IMR-90 (cell line): ENCODE data around the gene MRPL49. TPM values are rescaled to one million over a fixed set of nuclear protein-coding genes. Genes with fewer than 3 reads are reported as not detected.

Experiments
- ATAC-seq: fragments of 200-7000 bp; cut with Tn5 transposase; 2 replicates; pipeline ENCODE4 v1.9.1; 2020; ENCODE audit warnings: low read depth, mild to moderate bottlenecking, moderate library complexity
- BruUV-seq: library from RNA; stranded (reverse); fragments of 400-500 nt; replicated peaks from 2 replicates; lab custom pipeline; 2021; lab: Mats Ljungman, UMichigan
- CTCF ChIA-PET: fragments of 300-600 bp; formaldehyde crosslinking; extraction: SDS; loops from one replicate; lab custom pipeline; 2021; ENCODE audit warnings: antibody characterized with exemption; lab: Yijun Ruan, JAX
- POLR2A ChIA-PET: fragments of 300-600 bp; sonication (Branson Sonifier 250); formaldehyde crosslinking; loops from one replicate; lab custom pipeline; 2022; ENCODE audit warnings: antibody characterized with exemption; ENCODE audit not compliant: unreplicated experiment; lab: Charles Lee
- DNase-seq: peaks from one replicate; pipeline ENCODE4 v3.0.0; 2013
- H2AFZ ChIP-seq: replicated peaks from 2 replicates; pipeline ENCODE3; 2013; ENCODE audit warnings: low read length, mild to moderate bottlenecking; ENCODE audit not compliant: poor library complexity
- H2AK5ac ChIP-seq: 2 replicates; pipeline ENCODE4 v1.6.1; 2013; ENCODE audit warnings: low read depth, low read length, inconsistent platforms
- H2AK9ac ChIP-seq: replicated peaks from 2 replicates; pipeline ENCODE3; 2013; ENCODE audit warnings: mild to moderate bottlenecking, low read depth, low read length, moderate library complexity; ENCODE audit not compliant: poor library complexity
- H2BK120ac ChIP-seq: 2 replicates; pipeline ENCODE4 v1.6.1; 2013; ENCODE audit warnings: low read depth, low read length, inconsistent platforms
- H2BK15ac ChIP-seq: 3 replicates; pipeline ENCODE4 v1.6.1; 2013; ENCODE audit warnings: low read depth, low read length, inconsistent platforms
- H2BK20ac ChIP-seq: 2 replicates; pipeline ENCODE4 v1.6.1; 2013; ENCODE audit warnings: low read depth, mild to moderate bottlenecking, inconsistent platforms, low read length, moderate library complexity
- H2BK5ac ChIP-seq: 2 replicates; pipeline ENCODE4 v1.6.1; 2013; ENCODE audit warnings: mild to moderate bottlenecking, low read depth, low read length, inconsistent platforms; ENCODE audit not compliant: poor library complexity, severe bottlenecking
- H3K14ac ChIP-seq: replicated peaks from 2 replicates; pipeline ENCODE4 v1.6.1; 2013; ENCODE audit warnings: low read depth, low read length, inconsistent platforms
- H3K18ac ChIP-seq: 2 replicates; pipeline ENCODE4 v1.6.1; 2013; ENCODE audit warnings: low read depth, low read length, control low read depth
- H3K23ac ChIP-seq: 2 replicates; pipeline ENCODE4 v1.6.1; 2013; ENCODE audit warnings: low read depth, low read length, inconsistent platforms
- H3K27ac ChIP-seq: 2 replicates; pipeline ENCODE4 v1.5.1; 2013; ENCODE audit warnings: mild to moderate bottlenecking, control low read depth, low read length; ENCODE audit not compliant: insufficient read depth
- H3K27me3 ChIP-seq: 2 replicates; pipeline ENCODE4 v1.6.1; 2013; ENCODE audit warnings: low read length; ENCODE audit not compliant: control insufficient read depth, insufficient read depth
- H3K36me3 ChIP-seq: 2 replicates; pipeline ENCODE4 v1.6.1; 2013; ENCODE audit warnings: low read length, mixed read lengths; ENCODE audit not compliant: control insufficient read depth, insufficient read depth
- H3K4ac ChIP-seq: 2 replicates; pipeline ENCODE4 v1.6.1; 2013; ENCODE audit warnings: low read depth, low read length, inconsistent platforms
- H3K4me1 ChIP-seq: 2 replicates; pipeline ENCODE4 v1.6.1; 2013; ENCODE audit warnings: low read length, mixed read lengths; ENCODE audit not compliant: control insufficient read depth, insufficient read depth
- H3K4me2 ChIP-seq: 2 replicates; pipeline ENCODE4 v1.6.1; 2013; ENCODE audit warnings: low read depth, mild to moderate bottlenecking, control low read depth, low read length, moderate library complexity
- H3K4me3 ChIP-seq: 2 replicates; pipeline ENCODE4 v1.5.1; 2013; ENCODE audit warnings: low read depth, mild to moderate bottlenecking, control low read depth, low read length, moderate library complexity; ENCODE audit not compliant: insufficient read depth
- H3K56ac ChIP-seq: 2 replicates; pipeline ENCODE4 v1.6.1; 2013; ENCODE audit warnings: low read length, inconsistent platforms; ENCODE audit not compliant: insufficient read depth; ENCODE audit errors: extremely low read depth
- H3K79me1 ChIP-seq, 2 experiments: 2 replicates each; pipeline ENCODE4 v1.6.1; 2013; ENCODE audit warnings: low read length in 2 of 2, inconsistent platforms in 1 of 2, low read depth in 1 of 2
- H3K9ac ChIP-seq: 2 replicates; pipeline ENCODE4 v1.6.1; 2013; ENCODE audit warnings: low read depth, low read length, control low read depth
- H3K9me1 ChIP-seq: 2 replicates; pipeline ENCODE4 v1.6.1; 2013; ENCODE audit warnings: low read length, inconsistent platforms; ENCODE audit not compliant: insufficient read depth
- H3K9me3 ChIP-seq: 2 replicates; pipeline ENCODE4 v1.6.1; 2013; ENCODE audit warnings: low read length; ENCODE audit not compliant: control insufficient read depth, insufficient read depth
- H4K20me1 ChIP-seq: 2 replicates; pipeline ENCODE4 v1.6.1; 2013; ENCODE audit warnings: low read length, inconsistent platforms; ENCODE audit not compliant: insufficient read depth
- H4K5ac ChIP-seq: 2 replicates; pipeline ENCODE4 v1.6.1; 2013; ENCODE audit warnings: mild to moderate bottlenecking, low read depth, low read length, control low read depth
- H4K8ac ChIP-seq, 2 experiments: 2 replicates each; pipeline ENCODE4 v1.6.1; 2013; ENCODE audit warnings: low read depth in 2 of 2, low read length in 2 of 2, control low read depth in 1 of 2, inconsistent platforms in 1 of 2
- H4K91ac ChIP-seq: 2 replicates; pipeline ENCODE4 v1.6.1; 2013; ENCODE audit warnings: low read depth, low read length, inconsistent platforms; ENCODE audit not compliant: insufficient read depth
- CEBPB ChIP-seq: IDR thresholded peaks from 2 replicates; pipeline ENCODE4 v1.6.1; 2012; ENCODE audit warnings: low read depth, low read length, improper control_type of control experiment
- ELK1 ChIP-seq: fragments of 150-350 bp; IDR thresholded peaks from 2 replicates; pipeline ENCODE4 v1.6.1; 2016; ENCODE audit warnings: low read depth, mild to moderate bottlenecking, low read length, moderate library complexity, borderline replicate concordance
- FOS ChIP-seq: fragments of 150-350 bp; IDR thresholded peaks from 2 replicates; pipeline ENCODE4 v1.6.1; 2016; ENCODE audit warnings: low read depth, low read length
- MAFK ChIP-seq: IDR thresholded peaks from 2 replicates; pipeline ENCODE4 v1.6.1; 2012; ENCODE audit warnings: low read depth, low read length, improper control_type of control experiment
- MAZ ChIP-seq: IDR thresholded peaks from 2 replicates; pipeline ENCODE4 v1.6.1; 2012; ENCODE audit warnings: low read depth, mild to moderate bottlenecking, low read length, improper control_type of control experiment, moderate library complexity, borderline replicate concordance
- NFE2L2 ChIP-seq: fragments of 150-350 bp; IDR thresholded peaks from 2 replicates; pipeline ENCODE4 v1.6.1; 2016; ENCODE audit warnings: low read depth, mild to moderate bottlenecking, low read length
- POLR2A ChIP-seq: IDR thresholded peaks from 2 replicates; pipeline ENCODE4 v1.6.1; 2012; ENCODE audit warnings: mild to moderate bottlenecking, low read depth, low read length
- RAD21 ChIP-seq: IDR thresholded peaks from 2 replicates; pipeline ENCODE4 v1.6.1; 2012; ENCODE audit warnings: low read length, improper control_type of control experiment
- RFX5 ChIP-seq: IDR thresholded peaks from 2 replicates; pipeline ENCODE4 v1.8.0; 2012; ENCODE audit warnings: low read depth, mild to moderate bottlenecking, low read length, moderate library complexity
- WGBS, 2 experiments: methylation state at CpG; one replicate each; pipeline versions ENCODE4 v1.1.5 to v1.1.7; 2013; ENCODE audit warnings: missing lambda C conversion rate in 2 of 2; ENCODE audit not compliant: insufficient read length in 1 of 2; ENCODE audit errors: extremely low coverage in 2 of 2; 5-methylcytosine and 5-hydroxymethylcytosine counted together
- dilution Hi-C: fragments of 300-500 bp; cut with HindIII; formaldehyde crosslinking; loops from one replicate; pipeline ENCODE4 v1.14.3; 2018; ENCODE audit warnings: low sequenced_read_pairs; ENCODE audit not compliant: unreplicated experiment
- in situ Hi-C: fragments of 300-500 bp; cut with MboI; formaldehyde crosslinking; loops from 3 replicates; pipeline ENCODE4 v1.14.3; 2019; ENCODE audit warnings: low sequenced_read_pairs, inconsistent platforms, mixed read lengths
- intact Hi-C: fragments of 100-400 bp; cut with micrococcal nuclease; formaldehyde crosslinking; loops from 2 replicates; pipeline ENCODE4 v1.10.0; 2022
- polyA plus RNA-seq, 3 experiments: library from polyadenylated mRNA; depleted of rRNA; stranded (reverse); fragments of >200 nt; gene quantifications; 2 replicates each; pipeline ENCODE4 v1.2.3, GENCODE V29; 2012; ENCODE audit warnings: low replicate concordance in 1 of 3
- total RNA-seq: library from RNA; depleted of rRNA; stranded (reverse); fragments of >200 nt; gene quantifications from 2 replicates; pipeline ENCODE4 v1.2.3, GENCODE V29; 2012
- TF ChIP-seq, protein P1 (sequence below): conservative IDR thresholded peaks from 2 replicates; pipeline ENCODE4 v1.5.1; 2012; ENCODE audit warnings: mild to moderate bottlenecking, low read depth, low read length, improper control_type of control experiment
- TF ChIP-seq, protein P2 (sequence below): fragments of 150-350 bp; IDR thresholded peaks from 2 replicates; pipeline ENCODE4 v1.6.1; 2017; ENCODE audit warnings: mild to moderate bottlenecking, antibody characterized with exemption, low read length, low read depth

The MRPL49 gene
- total and polyA plus RNA-seq, 2 of the 4 experiments (the other 2 are of a cell fraction): 55.2 to 56.8 TPM

DNA sequence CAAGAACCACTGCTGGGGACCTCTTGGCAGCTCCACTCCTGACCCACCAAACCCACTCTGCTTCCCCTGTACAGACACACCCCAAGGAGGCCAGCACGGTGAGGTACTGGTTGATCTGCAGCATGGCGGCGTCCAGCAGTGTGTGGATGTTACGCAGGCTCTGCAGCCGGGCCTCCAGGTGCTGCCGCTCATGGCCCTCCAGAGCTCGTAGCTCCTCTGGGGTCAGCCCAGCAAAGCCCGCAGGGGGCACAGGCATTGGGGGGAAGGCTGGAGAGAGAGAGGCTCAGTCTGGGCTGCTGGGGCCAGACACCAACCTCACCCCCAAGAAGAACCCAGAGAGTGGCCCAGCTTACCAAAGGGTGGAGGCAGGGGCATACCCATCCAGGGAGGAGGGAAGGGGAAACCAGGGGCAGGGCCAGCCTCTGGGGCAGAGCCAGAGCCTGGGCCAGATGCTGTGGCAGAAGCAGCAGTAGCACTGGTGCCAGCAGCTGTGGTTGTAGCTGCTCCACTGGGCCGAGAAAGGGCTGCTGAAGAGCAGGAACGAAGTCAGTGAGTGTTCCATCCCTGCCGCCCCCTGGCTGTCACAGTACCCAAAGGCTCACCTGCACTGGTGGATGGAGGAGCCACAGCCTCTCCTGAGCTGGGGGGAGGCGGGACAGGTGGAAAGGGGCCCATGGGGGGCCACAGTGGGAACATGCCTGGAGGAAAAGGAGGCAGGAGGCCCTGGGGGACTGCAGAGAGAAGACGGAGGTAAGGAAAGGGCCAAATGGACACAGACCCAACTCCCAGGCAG, 7.7 kb downstream of the MRPL49 start (continued):
- no peak for TF ChIP-seq ELK1

- no peak overlapping the region for H3K14ac ChIP-seq
- H2AK9ac ChIP-seq: no peak overlapping the region
- in situ Hi-C loops (no loop called here), dilution Hi-C loops (no loop called here), intact Hi-C loops (no loop called here)
- H3K27me3 ChIP-seq: no peaks in the 10 kb centered on the region
- no peak overlapping the region for H3K27ac ChIP-seq
- no peak overlapping the region for H3K4me2 ChIP-seq
- WGBS, 2 experiments: 96% methylated on average over 15 of the region's 19 CpGs; no CpG with 5 or more reads in 1 of the 2 experiments
- no peak overlapping the region for H3K4ac ChIP-seq
- no peak overlapping the region for H3K18ac ChIP-seq
- H3K79me1 ChIP-seq: peaks cover 24 to 56% of the 10 kb centered on the region in 2 experiments
- no peak overlapping the region for H4K91ac ChIP-seq
- H3K4me1 ChIP-seq: peaks cover 6% of the 10 kb centered on the region; the same call in 1 of the 2 replicates
- peaks cover 14% of the 10 kb centered on the region for H3K9me1 ChIP-seq
- no peak overlapping the region for H2BK20ac ChIP-seq
- BruUV-seq: no TSS peak
- H2BK120ac ChIP-seq: no peak overlapping the region
- no peak overlapping the region for H2AFZ ChIP-seq
- no peak overlapping the region for H3K23ac ChIP-seq
- CTCF ChIA-PET: no interaction called here
- peaks cover 37% of the 10 kb centered on the region for H4K20me1 ChIP-seq
- no peaks in the 10 kb centered on the region for H3K9me3 ChIP-seq
- H4K8ac ChIP-seq: no peak overlapping the region
- no peak for ATAC-seq
- H2BK5ac ChIP-seq: no peak overlapping the region
- no peak overlapping the region for H4K5ac ChIP-seq
- DNase-seq: no peak
- POLR2A ChIA-PET: interaction anchor here (1.0 kb wide), 1 partner anchor 9 kb away, joined by 3 read pairs; the partner anchor contains the start of genes FAU and MRPL49
- H2BK15ac ChIP-seq: no peak overlapping the region
- H3K36me3 ChIP-seq: peaks cover 65% of the 10 kb centered on the region
- no peak overlapping the region for H3K56ac ChIP-seq
- no peak overlapping the region for H3K9ac ChIP-seq
- no peak overlapping the region for H3K4me3 ChIP-seq
- H2AK5ac ChIP-seq: no peak overlapping the region
- TF ChIP-seq NFE2L2: no peak
- TF ChIP-seq, protein P1, sequence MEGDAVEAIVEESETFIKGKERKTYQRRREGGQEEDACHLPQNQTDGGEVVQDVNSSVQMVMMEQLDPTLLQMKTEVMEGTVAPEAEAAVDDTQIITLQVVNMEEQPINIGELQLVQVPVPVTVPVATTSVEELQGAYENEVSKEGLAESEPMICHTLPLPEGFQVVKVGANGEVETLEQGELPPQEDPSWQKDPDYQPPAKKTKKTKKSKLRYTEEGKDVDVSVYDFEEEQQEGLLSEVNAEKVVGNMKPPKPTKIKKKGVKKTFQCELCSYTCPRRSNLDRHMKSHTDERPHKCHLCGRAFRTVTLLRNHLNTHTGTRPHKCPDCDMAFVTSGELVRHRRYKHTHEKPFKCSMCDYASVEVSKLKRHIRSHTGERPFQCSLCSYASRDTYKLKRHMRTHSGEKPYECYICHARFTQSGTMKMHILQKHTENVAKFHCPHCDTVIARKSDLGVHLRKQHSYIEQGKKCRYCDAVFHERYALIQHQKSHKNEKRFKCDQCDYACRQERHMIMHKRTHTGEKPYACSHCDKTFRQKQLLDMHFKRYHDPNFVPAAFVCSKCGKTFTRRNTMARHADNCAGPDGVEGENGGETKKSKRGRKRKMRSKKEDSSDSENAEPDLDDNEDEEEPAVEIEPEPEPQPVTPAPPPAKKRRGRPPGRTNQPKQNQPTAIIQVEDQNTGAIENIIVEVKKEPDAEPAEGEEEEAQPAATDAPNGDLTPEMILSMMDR: no peak
- TF ChIP-seq FOS: no peak
- TF ChIP-seq MAZ: no peak
- TF ChIP-seq RAD21: no peak
- TF ChIP-seq, protein P2, sequence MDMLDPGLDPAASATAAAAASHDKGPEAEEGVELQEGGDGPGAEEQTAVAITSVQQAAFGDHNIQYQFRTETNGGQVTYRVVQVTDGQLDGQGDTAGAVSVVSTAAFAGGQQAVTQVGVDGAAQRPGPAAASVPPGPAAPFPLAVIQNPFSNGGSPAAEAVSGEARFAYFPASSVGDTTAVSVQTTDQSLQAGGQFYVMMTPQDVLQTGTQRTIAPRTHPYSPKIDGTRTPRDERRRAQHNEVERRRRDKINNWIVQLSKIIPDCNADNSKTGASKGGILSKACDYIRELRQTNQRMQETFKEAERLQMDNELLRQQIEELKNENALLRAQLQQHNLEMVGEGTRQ: no peak
- no peak for TF ChIP-seq MAFK
- no peak for TF ChIP-seq CEBPB
- TF ChIP-seq POLR2A: no peak
- TF ChIP-seq RFX5: no peak
Measured at GRCh38 chr11:65130631-65131416, 8.7 kb downstream of the MRPL49 start.
